AG04450 (cell line): ENCODE data around the gene SUCLG2. TPM values are rescaled to one million over a fixed set of nuclear protein-coding genes. Genes with fewer than 3 reads are reported as not detected.

Experiments used
- CTCF ChIA-PET: fragments of 300-600, 350-600 bp; formaldehyde crosslinking; extraction: SDS; loops from one replicate; lab custom pipeline; 2022; ENCODE audit warnings: antibody characterized with exemption, inconsistent platforms; lab: Charles Lee
- POLR2A ChIA-PET: fragments of 350-600 bp; formaldehyde crosslinking; extraction: SDS; loops from one replicate; lab custom pipeline; 2021; ENCODE audit warnings: antibody characterized with exemption, inconsistent platforms; lab: Yijun Ruan, JAX
- DNase-seq: peaks from one replicate; pipeline ENCODE4 v3.0.0-alpha.2; 2011; ENCODE audit warnings: low read depth, low spot score
- H3K27ac ChIP-seq: one replicate; pipeline ENCODE4 v1.5.1; 2012; ENCODE audit warnings: low read depth, low read length, control low read depth
- H3K27me3 ChIP-seq: one replicate; pipeline ENCODE4 v1.6.0; 2012; ENCODE audit warnings: low read length; ENCODE audit not compliant: control insufficient read depth, insufficient read depth
- H3K4me3 ChIP-seq: 2 replicates; pipeline ENCODE4 v1.5.1; 2011; ENCODE audit warnings: mild to moderate bottlenecking, low read depth, low read length, control low read depth
- H3K9me3 ChIP-seq: 2 replicates; pipeline ENCODE4 v1.5.1; 2012; ENCODE audit warnings: low read length; ENCODE audit not compliant: control insufficient read depth, insufficient read depth
- polyA plus RNA-seq: library from polyadenylated mRNA; depleted of rRNA; stranded (reverse); fragments of >200 nt; gene quantifications from 2 replicates; pipeline ENCODE4 v1.2.3, GENCODE V29; 2011
- TF ChIP-seq, protein P1 (sequence below): IDR thresholded peaks from 2 replicates; pipeline ENCODE4 v1.5.1; 2011; ENCODE audit warnings: low read depth, low read length, control low read depth, inconsistent platforms

Gene SUCLG2
- polyA plus RNA-seq, 1 experiment = 54.2 TPM

DNA sequence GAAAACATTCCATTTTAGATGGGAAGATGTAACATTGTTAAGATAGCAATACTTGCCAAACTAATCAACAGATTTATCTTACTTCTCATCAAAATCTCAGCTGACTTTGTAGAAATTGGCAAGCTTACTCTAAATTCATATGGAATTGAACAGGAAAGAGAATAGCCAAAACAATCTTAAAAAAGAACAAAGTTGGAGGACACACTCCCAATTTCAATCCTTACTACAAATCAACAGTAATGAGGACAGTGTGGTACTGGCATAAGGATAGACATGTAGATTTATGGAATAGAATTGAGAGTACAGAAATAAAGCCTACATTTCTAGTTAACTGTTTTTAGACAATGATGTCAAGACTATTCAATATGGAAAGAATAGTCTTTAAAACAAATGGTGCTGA lies 308.3 kb downstream of the SUCLG2 start:
- Histone ChIP-seq H3K27ac (no peak overlapping the region), H3K4me3 (no peak overlapping the region), H3K9me3 (no peaks in the 10 kb centered on the region), H3K27me3 (no peaks in the 10 kb centered on the region)
- DNase-seq = no peak
- CTCF ChIA-PET = no interaction called here
- POLR2A ChIA-PET = no interaction called here
- TF ChIP-seq, protein P1, sequence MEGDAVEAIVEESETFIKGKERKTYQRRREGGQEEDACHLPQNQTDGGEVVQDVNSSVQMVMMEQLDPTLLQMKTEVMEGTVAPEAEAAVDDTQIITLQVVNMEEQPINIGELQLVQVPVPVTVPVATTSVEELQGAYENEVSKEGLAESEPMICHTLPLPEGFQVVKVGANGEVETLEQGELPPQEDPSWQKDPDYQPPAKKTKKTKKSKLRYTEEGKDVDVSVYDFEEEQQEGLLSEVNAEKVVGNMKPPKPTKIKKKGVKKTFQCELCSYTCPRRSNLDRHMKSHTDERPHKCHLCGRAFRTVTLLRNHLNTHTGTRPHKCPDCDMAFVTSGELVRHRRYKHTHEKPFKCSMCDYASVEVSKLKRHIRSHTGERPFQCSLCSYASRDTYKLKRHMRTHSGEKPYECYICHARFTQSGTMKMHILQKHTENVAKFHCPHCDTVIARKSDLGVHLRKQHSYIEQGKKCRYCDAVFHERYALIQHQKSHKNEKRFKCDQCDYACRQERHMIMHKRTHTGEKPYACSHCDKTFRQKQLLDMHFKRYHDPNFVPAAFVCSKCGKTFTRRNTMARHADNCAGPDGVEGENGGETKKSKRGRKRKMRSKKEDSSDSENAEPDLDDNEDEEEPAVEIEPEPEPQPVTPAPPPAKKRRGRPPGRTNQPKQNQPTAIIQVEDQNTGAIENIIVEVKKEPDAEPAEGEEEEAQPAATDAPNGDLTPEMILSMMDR = no peak

DNA sequence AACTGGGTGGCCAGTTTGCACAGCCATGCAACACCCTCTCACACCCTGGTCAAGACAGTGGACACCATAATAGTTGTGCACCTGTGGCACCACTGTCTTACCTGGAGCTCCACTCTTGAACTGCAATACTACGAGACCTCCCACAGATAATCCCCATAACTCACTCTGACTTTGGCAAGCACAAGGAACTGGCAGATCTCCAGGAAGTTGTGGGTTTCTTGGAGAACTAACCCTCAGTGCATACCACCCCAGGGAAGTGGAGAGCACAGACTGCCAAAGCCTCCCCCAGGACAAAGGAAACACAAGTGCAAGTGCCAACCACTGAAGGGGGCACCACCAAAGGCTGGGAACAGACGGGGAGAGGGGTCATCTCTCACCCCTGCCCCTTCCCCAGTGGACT lies 318.6 kb downstream of the SUCLG2 start:
- ChIA-PET POLR2A (no interaction called here), CTCF (no interaction called here)
- Histone ChIP-seq H3K27ac (no peak overlapping the region), H3K4me3 (no peak overlapping the region), H3K9me3 (no peaks in the 10 kb centered on the region), H3K27me3 (no peaks in the 10 kb centered on the region)
- no peak for DNase-seq
- TF ChIP-seq, protein P1 = no peak

DNA sequence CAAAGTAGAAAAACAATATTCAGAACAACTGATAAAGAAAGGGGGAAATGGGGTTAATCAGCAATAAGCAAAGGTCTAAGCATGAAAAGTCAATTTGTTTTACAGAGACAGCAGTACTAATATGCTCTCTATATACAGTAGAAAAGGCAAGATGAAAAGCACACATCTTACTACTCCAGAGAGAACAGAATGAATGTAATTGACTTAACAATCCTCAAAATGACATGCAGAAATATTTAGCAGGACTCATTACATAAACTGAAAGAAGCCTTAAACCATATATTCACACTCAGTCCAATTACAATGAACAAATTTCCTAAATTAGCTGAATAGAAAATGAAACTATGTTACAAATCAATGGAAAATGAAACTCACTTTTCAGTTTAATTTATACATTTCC lies 319.8 kb downstream of the SUCLG2 start:
- TF ChIP-seq, protein P1 = no peak
- no peak for DNase-seq
- Histone ChIP-seq H3K9me3 (no peaks in the 10 kb centered on the region), H3K4me3 (no peak overlapping the region), H3K27me3 (no peaks in the 10 kb centered on the region), H3K27ac (no peak overlapping the region)
- POLR2A ChIA-PET = no interaction called here
- CTCF ChIA-PET = no interaction called here

DNA sequence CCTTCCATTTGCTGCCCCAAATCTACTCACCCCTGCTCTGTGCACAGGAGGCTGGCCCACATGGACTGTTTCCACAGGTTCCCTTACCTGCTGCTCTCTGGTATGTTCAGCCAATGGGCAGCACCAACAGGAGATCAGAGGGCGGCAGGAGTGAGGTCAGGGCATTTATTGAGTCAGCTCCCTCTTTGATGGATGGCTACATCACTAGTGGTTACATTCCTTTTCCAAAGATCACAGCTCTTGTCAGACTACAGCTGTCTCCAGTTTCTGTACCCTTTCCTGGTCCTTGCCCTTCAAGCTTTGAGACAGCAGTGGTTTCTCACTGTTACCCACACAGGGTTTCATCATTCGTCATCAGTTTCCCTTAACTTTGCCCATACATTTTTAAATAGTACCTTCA lies 325.1 kb downstream of the SUCLG2 start:
- Histone ChIP-seq H3K27me3 (no peaks in the 10 kb centered on the region), H3K9me3 (no peaks in the 10 kb centered on the region), H3K27ac (no peak overlapping the region), H3K4me3 (no peak overlapping the region)
- CTCF ChIA-PET = no interaction called here
- POLR2A ChIA-PET = no interaction called here
- DNase-seq = no peak
- TF ChIP-seq, protein P1 = no peak

DNA sequence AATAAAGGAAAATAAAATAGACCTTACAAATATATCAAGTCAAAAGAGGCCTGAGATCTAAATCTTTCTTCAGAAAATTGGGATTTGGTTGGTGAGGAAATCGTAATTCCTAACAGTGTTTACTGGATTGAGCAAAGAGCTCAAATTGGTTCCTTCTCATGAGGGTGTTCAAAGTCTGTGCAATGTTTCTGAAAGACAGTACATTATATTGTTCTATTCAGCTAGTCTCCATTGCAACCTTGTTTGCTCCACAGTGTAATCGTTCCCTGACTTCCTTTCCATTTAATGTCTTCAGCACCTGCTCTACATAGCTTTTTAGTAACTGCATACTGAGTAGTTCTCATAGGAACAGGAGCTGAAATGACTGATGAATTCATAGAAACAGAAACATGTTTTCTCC lies 326.8 kb downstream of the SUCLG2 start:
- TF ChIP-seq, protein P1 = no peak
- H3K9me3 ChIP-seq = no peaks in the 10 kb centered on the region
- CTCF ChIA-PET = no interaction called here
- H3K4me3 ChIP-seq = no peak overlapping the region
- no peak for DNase-seq
- H3K27me3 ChIP-seq = no peaks in the 10 kb centered on the region
- POLR2A ChIA-PET = no interaction called here
- no peak overlapping the region for H3K27ac ChIP-seq
